SU-DHL-6 (cell line): ENCODE measurements around the gene SCN5A.

Source experiments
- H2AFZ ChIP-seq: fragments of 200-600 bp; sonication (generic); 2 replicates; pipeline ENCODE4 v1.6.1; 2014; ENCODE audit warnings: low read depth, mild to moderate bottlenecking, moderate library complexity, mixed read lengths, antibody characterized with exemption, low read length; ENCODE audit not compliant: severe bottlenecking
- H3F3A ChIP-seq: fragments of 200-600 bp; shearing (Covaris generic); 2 replicates; pipeline ENCODE4 v1.6.0; 2016; ENCODE audit warnings: antibody characterized with exemption, mild to moderate bottlenecking; ENCODE audit not compliant: insufficient read depth
- H3K27ac ChIP-seq: fragments of 200-600 bp; sonication (generic); 2 replicates; pipeline ENCODE4 v1.5.1; 2016; ENCODE audit warnings: low read depth, mild to moderate bottlenecking, low read length, moderate library complexity, mixed read lengths
- H3K27me3 ChIP-seq: fragments of 200-600 bp; sonication (generic), shearing (Covaris generic); 2 replicates; pipeline ENCODE4 v1.6.0; 2014; ENCODE audit warnings: mild to moderate bottlenecking, low read length
- H3K36me3 ChIP-seq: fragments of 200-600 bp; sonication (generic); 2 replicates; pipeline ENCODE4 v1.6.1; 2014; ENCODE audit warnings: mild to moderate bottlenecking, low read length, mixed read lengths
- H3K4me2 ChIP-seq: fragments of 300-600, 200-600 bp; shearing (Covaris generic), sonication (generic); 2 replicates; pipeline ENCODE4 v1.6.0; 2014; ENCODE audit warnings: low read length, low read depth, mild to moderate bottlenecking; ENCODE audit not compliant: poor library complexity, severe bottlenecking
- H3K4me3 ChIP-seq: fragments of 200-600 bp; sonication (generic); 2 replicates; pipeline ENCODE4 v1.5.1; 2014; ENCODE audit warnings: antibody characterized with exemption, low read length, mild to moderate bottlenecking, mixed read lengths; ENCODE audit not compliant: insufficient read depth, poor library complexity, severe bottlenecking
- H3K79me2 ChIP-seq: fragments of 200-600 bp; sonication (generic); 2 replicates; pipeline ENCODE4 v1.6.1; 2014; ENCODE audit warnings: mild to moderate bottlenecking, low read length, moderate library complexity; ENCODE audit not compliant: insufficient read depth
- H3K9ac ChIP-seq: fragments of 200-600 bp; sonication (generic); 2 replicates; pipeline ENCODE4 v1.7.0; 2014; ENCODE audit warnings: mild to moderate bottlenecking, low read length
- H3K9me2 ChIP-seq: fragments of 200-600 bp; sonication (generic); replicated peaks from 2 replicates; pipeline ENCODE4 v1.6.1; 2014; ENCODE audit warnings: low read length; ENCODE audit not compliant: insufficient read depth
- H3K9me3 ChIP-seq: fragments of 200-600 bp; sonication (generic); 2 replicates; pipeline ENCODE4 v1.6.1; 2014; ENCODE audit warnings: low read length, mixed read lengths; ENCODE audit not compliant: insufficient read depth
- H4K20me1 ChIP-seq: fragments of 200-600 bp; sonication (generic); 2 replicates; pipeline ENCODE4 v1.6.1; 2014; ENCODE audit warnings: low read depth, mild to moderate bottlenecking, antibody characterized with exemption, low read length, moderate library complexity, mixed read lengths
- CTCF ChIP-seq: fragments of 200-600 bp; sonication (generic); IDR thresholded peaks from one replicate; pipeline ENCODE4 v1.5.1; 2017; ENCODE audit warnings: antibody characterized with exemption, mild to moderate bottlenecking, low read length, moderate library complexity; ENCODE audit not compliant: insufficient read depth, poor library complexity, severe bottlenecking
- EZH2phosphoT487 ChIP-seq: fragments of 200-600 bp; sonication (generic), shearing (Covaris generic); conservative IDR thresholded peaks from 2 replicates; pipeline ENCODE4 v1.6.1; 2018; ENCODE audit warnings: mild to moderate bottlenecking, antibody characterized with exemption, low read length, moderate library complexity, mixed read lengths

Gene SCN5A

GRCh38 chr3:38544926-38545325 lies 104.6 kb downstream of the SCN5A start:
- Histone ChIP-seq H3K79me2 (no peaks in the 10 kb centered on the region), H3K4me2 (no peak overlapping the region), H2AFZ (no peak overlapping the region), H3K36me3 (no peaks in the 10 kb centered on the region), H3K9me2 (no peaks in the 10 kb centered on the region), H3K9ac (no peak overlapping the region), H3K4me3 (no peak overlapping the region), H3F3A (no peaks in the 10 kb centered on the region), H4K20me1 (no peaks in the 10 kb centered on the region), H3K27me3 (no peaks in the 10 kb centered on the region), H3K27ac (no peak overlapping the region), H3K9me3 (no peaks in the 10 kb centered on the region)
- TF ChIP-seq EZH2phosphoT487, result no peak
- TF ChIP-seq CTCF, result no peak

- H3K27me3 ChIP-seq, result no peaks in the 10 kb centered on the region
- H3K9me3 ChIP-seq, result no peaks in the 10 kb centered on the region
- H3K9me2 ChIP-seq, result no peaks in the 10 kb centered on the region
- no peak for TF ChIP-seq CTCF
- TF ChIP-seq EZH2phosphoT487, result no peak
- H3K4me2 ChIP-seq, result no peak overlapping the region
- H3F3A ChIP-seq, result no peaks in the 10 kb centered on the region
- no peaks in the 10 kb centered on the region for H4K20me1 ChIP-seq
- no peaks in the 10 kb centered on the region for H3K79me2 ChIP-seq
- no peak overlapping the region for H2AFZ ChIP-seq
- no peaks in the 10 kb centered on the region for H3K36me3 ChIP-seq
- no peak overlapping the region for H3K4me3 ChIP-seq
- no peak overlapping the region for H3K27ac ChIP-seq
- no peak overlapping the region for H3K9ac ChIP-seq
Observed at GRCh38 chr3:38543586-38543985, 105.9 kb downstream of the SCN5A start.

- H4K20me1 ChIP-seq, result no peaks in the 10 kb centered on the region
- no peak overlapping the region for H3K4me2 ChIP-seq
Observed at GRCh38 chr3:38542401-38543298, 106.8 kb downstream of the SCN5A start.

More at GRCh38 chr3:38542401-38543298, 106.8 kb downstream of the SCN5A start:
- Histone ChIP-seq H3K27me3 (no peaks in the 10 kb centered on the region), H3K27ac (no peak overlapping the region), H3K4me3 (no peak overlapping the region), H3K9me3 (no peaks in the 10 kb centered on the region), H2AFZ (no peak overlapping the region), H3K36me3 (no peaks in the 10 kb centered on the region), H3K79me2 (no peaks in the 10 kb centered on the region), H3K9me2 (no peaks in the 10 kb centered on the region), H3F3A (no peaks in the 10 kb centered on the region), H3K9ac (no peak overlapping the region)
- no peak for TF ChIP-seq EZH2phosphoT487
- no peak for TF ChIP-seq CTCF
